ENCODE results near the gene ZNF407.

The ZNF407 gene

GRCh38 chr18:75071866-75072671, 474.4 kb downstream of the ZNF407 start:
- DNase-seq (ENCODE audit: extremely low spot score) = no peak
- POLR2A ChIA-PET = no interaction called here
- TF ChIP-seq, protein P1, sequence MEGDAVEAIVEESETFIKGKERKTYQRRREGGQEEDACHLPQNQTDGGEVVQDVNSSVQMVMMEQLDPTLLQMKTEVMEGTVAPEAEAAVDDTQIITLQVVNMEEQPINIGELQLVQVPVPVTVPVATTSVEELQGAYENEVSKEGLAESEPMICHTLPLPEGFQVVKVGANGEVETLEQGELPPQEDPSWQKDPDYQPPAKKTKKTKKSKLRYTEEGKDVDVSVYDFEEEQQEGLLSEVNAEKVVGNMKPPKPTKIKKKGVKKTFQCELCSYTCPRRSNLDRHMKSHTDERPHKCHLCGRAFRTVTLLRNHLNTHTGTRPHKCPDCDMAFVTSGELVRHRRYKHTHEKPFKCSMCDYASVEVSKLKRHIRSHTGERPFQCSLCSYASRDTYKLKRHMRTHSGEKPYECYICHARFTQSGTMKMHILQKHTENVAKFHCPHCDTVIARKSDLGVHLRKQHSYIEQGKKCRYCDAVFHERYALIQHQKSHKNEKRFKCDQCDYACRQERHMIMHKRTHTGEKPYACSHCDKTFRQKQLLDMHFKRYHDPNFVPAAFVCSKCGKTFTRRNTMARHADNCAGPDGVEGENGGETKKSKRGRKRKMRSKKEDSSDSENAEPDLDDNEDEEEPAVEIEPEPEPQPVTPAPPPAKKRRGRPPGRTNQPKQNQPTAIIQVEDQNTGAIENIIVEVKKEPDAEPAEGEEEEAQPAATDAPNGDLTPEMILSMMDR (IDR thresholded peaks at IDR 0.05; ENCODE audit: control extremely low read depth, extremely low read depth, low read depth, missing control alignments) = no peak
- CTCF ChIA-PET = interaction anchor here (1.6 kb wide), 1 partner anchor 46 kb away, joined by 3 read pairs; no protein-coding TSS in a partner anchor

DNA sequence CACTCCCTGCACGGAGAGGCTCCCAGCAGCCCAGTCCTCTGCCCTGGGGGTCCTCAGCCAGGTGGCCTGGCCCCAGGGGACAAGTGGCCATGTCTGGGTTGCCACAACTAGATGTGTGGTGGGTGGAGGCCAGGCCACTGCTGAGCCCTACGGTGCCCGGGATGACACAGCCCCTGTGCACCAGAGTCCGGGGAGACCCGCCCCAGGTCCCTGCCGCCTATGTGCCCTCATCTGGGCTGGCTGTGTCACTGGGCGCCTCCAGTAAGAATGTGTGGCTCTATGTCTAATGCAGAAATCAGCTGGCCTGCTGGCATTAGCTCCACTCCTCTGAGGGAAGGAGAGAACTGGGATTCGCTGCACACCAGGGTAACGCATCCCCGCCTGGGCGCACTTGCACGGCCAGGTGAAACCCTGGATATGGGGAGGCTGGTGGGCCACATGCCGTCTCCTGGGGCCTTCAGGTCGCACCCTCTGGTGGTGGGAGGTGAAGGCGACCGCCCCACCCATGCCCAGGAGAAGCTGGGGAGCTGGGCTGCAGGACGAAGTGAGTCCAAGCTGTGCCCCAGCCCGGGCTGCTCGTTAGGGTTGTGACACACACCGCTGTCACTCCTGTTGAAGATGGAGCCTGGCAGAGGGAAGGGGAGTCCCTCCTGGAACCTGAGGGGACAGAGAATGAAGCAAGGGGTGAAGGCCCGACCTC, 475.2 kb downstream of the ZNF407 start:
- ChIA-PET CTCF (no interaction called here), POLR2A (no interaction called here)
- DNase-seq (ENCODE audit: extremely low spot score) = no peak
- TF ChIP-seq, protein P1 (IDR thresholded peaks at IDR 0.05; ENCODE audit: control extremely low read depth, extremely low read depth, low read depth, missing control alignments) = no peak

DNA sequence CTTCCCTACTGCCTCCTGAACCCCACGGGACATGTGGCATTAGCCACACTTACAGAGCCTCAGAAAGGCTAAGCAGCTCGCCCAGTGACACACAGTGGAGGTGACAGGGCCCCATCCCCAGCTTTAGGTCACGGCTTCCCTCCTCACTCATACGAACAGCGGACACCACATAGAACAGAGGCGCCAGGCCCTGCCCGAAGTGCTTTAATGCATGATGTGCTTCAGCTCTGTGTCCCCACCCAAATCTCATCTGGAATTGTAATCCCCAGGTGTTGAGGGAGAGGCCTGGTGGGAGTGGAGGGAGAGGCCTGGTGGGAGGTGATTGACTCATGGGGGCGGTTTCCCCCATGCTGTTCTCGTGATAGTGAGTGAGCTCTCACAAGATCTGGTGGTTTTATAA, 476.0 kb downstream of the ZNF407 start:
- no peak for DNase-seq (ENCODE audit: extremely low spot score)
- CTCF ChIA-PET = no interaction called here
- TF ChIP-seq, protein P1 (IDR thresholded peaks at IDR 0.05; ENCODE audit: control extremely low read depth, extremely low read depth, low read depth, missing control alignments) = no peak
- POLR2A ChIA-PET = no interaction called here

- CTCF ChIA-PET = no interaction called here
- POLR2A ChIA-PET = no interaction called here
- DNase-seq (ENCODE audit: extremely low spot score) = no peak
- TF ChIP-seq, protein P1 (IDR thresholded peaks at IDR 0.05; ENCODE audit: control extremely low read depth, extremely low read depth, low read depth, missing control alignments) = no peak
These were observed 476.7 kb downstream of the ZNF407 start for GRCh38 chr18:75074196-75075015.

DNA sequence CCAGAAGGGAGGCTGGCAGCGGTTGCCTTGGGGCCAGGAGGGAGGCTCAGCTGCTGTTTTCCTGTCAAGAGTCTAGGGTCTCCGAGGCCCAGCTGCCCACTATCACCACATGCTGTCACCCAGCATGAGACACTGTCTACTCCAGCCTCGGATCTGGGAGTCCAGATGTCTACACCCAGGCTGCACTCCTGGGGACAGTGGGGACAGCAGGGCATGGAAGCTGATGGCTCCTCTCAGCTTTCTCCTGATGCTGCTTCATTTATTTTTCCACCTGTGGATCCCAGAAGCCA, 477.3 kb downstream of the ZNF407 start:
- POLR2A ChIA-PET = no interaction called here
- CTCF ChIA-PET = no interaction called here
- TF ChIP-seq, protein P1 (IDR thresholded peaks at IDR 0.05; ENCODE audit: control extremely low read depth, extremely low read depth, low read depth, missing control alignments) = no peak
- DNase-seq (ENCODE audit: extremely low spot score) = no peak

GRCh38 chr18:75075429-75075841, 477.8 kb downstream of the ZNF407 start:
- DNase-seq (ENCODE audit: extremely low spot score) = no peak
- TF ChIP-seq, protein P1 (IDR thresholded peaks at IDR 0.05; ENCODE audit: control extremely low read depth, extremely low read depth, low read depth, missing control alignments) = no peak
- ChIA-PET POLR2A (no interaction called here), CTCF (no interaction called here)

All from GM10248 (cell line).